Mucosa of gallbladder (tissue), 1 donor: Measurements from ENCODE around the gene ARFGAP1. TPM values are rescaled to one million over a fixed set of nuclear protein-coding genes. Genes with fewer than 3 reads are reported as not detected.

Source experiments
- DNase-seq: peaks from one replicate; pipeline ENCODE4 v3.0.0-alpha.2; 2020; ENCODE audit warnings: low spot score
- total RNA-seq: library from RNA; stranded (reverse); gene quantifications from one replicate; pipeline ENCODE4 v1.2.1, GENCODE V29; 2021
- donor health status: DM: no; HTN: no; CAD: no.

ARFGAP1 gene
- total RNA-seq, 1 donor from 2014 or later: 106 TPM

GRCh38 chr20:63306673-63307537, 34.3 kb downstream of the ARFGAP1 start:
- no peak for DNase-seq

DNA sequence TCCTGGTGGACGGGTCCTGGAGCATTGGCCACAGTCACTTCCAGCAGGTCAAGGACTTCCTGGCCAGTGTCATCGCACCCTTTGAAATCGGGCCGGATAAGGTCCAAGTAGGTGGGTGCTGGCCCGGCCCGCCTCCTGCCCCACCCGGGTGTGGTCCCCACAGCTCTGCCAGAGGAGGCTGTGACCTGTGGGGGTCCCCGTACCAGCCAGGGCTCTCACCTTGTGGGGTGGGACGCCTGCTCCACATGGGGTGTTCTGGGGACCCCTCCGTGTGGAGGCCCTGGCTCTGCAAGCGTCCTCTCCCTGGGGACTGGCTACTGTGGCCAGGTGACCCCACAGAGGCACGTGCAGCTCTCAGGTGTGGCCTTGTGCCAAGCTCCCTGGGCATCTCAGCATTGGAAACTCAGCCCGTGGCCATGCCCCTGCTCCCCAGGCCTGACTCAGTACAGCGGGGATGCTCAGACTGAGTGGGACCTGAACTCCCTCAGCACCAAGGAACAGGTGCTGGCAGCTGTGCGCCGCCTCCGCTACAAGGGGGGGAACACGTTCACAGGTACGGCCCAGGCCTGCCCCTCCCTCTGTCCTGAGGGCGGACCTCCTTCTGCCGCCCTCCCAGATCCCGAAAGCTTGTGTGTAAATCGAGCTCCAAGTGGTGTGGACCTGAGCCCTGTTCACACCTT, 35.1 kb downstream of the ARFGAP1 start:
- no peak for DNase-seq

DNA sequence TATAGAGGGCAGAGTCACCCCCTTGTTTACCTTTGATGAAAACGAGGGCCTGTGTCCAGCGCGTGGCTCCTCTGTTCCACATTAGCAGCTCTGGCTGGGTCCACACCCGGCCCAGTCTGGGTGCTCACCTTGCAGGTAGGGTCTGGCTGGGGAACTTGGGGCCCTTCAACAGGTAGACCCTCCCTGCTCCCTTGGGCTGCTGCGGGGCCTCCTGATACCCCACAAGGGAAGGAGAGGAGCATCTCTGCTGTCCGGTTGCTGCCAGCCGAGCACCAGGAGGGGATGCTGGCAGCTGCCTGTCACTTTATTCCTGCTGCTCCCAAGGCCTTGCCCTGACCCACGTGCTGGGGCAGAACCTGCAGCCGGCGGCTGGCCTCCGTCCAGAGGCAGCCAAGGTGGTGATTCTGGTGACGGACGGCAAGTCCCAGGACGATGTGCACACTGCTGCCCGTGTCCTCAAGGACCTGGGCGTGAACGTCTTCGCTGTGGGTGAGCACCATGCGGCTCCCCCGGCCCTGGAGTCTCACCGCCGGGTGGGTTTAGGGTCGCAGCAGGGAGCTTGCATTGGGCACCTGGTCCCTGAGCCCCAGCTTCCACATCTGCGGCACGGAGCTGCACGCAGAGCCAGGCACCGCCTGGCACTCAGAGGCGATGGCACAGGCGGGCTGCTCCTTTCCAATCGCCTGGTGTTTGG, 35.8 kb downstream of the ARFGAP1 start:
- DNase-seq: no peak

GRCh38 chr20:63309261-63310071, 36.9 kb downstream of the ARFGAP1 start:
- DNase-seq: no peak

DNA sequence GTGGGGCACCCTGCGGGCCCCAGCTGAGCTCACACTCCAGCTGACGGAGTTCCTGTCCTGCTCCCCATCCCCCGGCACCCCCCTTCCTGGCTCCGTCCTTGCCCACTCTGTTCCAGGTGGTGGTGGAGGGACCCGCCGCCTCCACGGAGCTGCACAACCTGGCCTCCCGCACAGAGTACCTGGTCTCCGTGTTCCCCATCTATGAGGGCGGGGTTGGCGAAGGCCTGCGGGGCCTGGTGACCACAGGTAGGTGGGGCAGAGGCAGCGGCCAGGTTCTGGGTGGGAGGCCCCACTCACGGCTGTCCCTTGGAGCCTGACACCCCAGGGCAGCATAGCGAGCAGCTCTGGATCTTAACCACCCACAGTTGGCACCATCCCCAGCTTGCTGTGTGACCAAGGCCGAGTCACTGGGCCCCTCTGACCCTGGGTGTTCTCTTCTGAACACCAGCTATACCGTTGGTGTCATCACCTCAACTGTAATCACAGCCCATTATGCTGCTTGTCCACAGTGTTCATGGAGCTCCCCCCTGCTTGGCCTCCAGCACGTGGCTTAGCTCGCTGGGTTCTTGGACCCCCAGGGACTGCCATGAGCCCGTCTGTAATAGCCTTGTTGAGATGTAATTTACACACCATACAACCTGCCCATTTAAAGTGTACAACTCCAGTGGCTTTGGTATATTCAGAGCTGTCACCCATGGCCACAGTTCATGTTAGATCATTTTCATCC, 37.8 kb downstream of the ARFGAP1 start:
- DNase-seq: no peak

DNA sequence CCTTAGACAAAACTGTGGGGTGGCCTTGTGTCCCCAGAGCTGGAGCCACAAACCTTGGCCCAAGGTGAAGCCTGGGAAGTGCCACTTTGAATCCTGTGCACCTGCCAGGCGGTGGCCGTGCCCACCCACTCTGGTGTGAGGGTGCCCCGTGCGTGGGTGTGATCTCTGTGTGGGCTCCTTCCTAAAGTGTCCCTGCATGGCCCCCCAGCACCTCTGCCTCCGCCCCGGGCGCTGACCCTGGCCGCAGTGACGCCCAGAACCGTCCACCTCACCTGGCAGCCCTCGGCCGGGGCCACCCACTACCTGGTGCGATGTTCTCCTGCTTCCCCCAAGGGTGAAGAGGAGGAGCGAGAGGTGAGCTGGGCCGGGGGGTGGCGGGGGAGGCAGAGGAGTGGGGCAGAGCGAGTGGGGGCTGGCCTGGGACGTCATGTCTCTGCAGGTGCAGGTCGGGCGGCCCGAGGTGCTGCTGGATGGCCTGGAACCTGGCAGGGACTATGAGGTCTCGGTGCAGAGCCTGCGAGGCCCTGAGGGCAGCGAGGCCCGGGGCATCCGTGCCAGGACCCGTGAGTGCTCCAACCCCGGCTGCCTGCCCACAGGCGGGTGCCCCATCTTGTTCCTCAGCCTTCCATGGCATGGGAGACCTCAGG, 38.7 kb downstream of the ARFGAP1 start:
- DNase-seq: no peak

DNA sequence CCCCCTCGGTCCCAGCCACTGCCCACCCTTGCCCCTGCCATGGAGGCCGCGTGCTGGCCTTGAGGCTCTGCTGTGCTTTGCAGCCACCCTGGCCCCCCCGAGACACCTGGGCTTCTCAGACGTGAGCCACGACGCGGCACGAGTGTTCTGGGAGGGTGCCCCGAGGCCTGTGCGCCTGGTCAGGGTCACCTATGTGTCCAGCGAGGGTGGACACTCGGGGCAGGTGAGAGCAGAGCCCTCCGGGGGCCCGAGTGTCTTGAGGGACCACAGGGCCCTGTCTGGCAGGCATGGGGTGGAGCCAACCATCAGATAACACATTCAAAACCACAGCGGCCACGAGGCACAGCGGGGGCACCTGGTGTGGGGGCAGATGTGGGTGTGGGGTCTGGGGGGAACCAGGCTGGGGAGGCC, 39.2 kb downstream of the ARFGAP1 start:
- no peak for DNase-seq

DNA sequence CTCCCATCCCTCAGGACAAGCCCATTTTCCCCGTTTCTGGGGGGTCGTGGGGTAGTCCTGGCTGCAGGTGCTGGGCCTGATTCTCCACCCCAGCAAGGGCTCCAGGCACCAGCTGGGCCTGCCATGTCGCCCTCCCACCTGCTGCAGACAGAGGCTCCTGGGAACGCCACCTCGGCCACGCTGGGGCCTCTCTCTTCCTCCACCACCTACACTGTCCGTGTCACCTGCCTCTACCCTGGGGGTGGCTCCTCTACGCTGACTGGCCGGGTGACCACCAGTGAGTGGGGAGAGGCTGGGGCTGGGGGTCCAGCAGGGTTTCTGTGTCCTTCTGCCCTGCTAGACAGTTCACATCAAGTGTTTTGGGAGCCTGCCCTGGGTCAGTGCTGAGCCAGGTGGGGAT, 39.7 kb downstream of the ARFGAP1 start:
- DNase-seq: no peak

DNA sequence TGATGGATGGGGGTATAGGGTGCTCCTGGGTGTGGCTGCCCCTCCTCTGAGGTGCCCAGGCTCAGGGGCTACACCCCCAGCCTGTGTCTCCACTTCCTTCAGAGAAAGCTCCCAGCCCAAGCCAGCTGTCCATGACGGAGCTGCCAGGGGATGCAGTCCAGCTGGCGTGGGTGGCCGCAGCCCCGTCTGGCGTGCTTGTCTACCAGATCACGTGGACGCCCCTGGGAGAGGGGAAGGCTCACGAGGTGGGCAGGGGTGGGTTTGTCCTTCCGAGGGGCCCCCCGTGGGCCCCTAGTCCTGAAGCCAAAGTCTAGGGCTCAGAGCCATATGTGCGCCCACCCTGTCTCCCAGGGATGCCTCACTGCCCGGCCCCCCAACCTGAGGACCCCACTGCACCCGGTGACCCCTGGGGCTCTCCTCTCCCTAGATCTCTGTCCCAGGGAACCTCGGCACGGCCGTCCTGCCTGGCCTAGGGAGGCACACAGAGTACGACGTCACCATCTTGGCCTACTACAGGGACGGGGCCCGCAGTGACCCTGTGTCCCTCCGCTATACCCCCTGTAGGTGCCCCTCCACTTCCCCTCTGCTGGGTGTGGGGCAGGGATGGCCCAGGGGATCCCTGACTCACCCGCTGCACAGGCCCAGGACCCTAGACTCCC, 40.2 kb downstream of the ARFGAP1 start:
- DNase-seq: no peak

DNA sequence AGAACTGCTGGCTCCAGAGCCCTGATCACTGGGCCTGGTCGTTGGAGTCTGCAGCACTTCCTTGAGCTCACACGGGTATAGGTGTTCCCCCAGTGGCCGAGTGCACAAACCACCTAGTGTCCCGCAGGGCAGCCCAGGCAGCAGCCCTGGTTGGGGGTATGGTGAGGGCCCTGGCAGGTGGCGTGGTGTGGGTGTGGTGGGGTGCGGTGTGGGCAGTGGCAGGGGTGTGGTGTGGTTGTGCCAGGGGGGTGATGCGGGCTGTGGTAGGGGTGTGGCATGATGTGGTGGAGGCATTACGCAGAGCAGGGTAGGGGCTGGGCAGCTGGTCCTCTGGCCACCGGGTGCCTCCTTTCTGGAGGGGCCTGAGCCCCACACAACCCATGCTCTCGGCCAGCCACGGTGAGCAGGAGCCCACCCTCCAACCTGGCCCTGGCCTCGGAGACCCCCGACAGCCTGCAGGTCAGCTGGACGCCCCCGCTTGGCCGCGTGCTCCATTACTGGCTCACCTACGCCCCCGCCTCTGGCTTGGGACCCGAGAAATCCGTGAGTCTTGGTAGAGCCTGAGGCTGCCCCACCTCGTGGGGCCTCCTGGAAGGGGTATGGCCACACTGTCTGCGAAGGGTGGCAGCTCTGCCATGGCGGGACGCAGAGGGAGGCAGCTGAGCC, 40.9 kb downstream of the ARFGAP1 start:
- DNase-seq: no peak

- no peak for DNase-seq
Measured at GRCh38 chr20:63314015-63314471, 41.4 kb downstream of the ARFGAP1 start.

DNA sequence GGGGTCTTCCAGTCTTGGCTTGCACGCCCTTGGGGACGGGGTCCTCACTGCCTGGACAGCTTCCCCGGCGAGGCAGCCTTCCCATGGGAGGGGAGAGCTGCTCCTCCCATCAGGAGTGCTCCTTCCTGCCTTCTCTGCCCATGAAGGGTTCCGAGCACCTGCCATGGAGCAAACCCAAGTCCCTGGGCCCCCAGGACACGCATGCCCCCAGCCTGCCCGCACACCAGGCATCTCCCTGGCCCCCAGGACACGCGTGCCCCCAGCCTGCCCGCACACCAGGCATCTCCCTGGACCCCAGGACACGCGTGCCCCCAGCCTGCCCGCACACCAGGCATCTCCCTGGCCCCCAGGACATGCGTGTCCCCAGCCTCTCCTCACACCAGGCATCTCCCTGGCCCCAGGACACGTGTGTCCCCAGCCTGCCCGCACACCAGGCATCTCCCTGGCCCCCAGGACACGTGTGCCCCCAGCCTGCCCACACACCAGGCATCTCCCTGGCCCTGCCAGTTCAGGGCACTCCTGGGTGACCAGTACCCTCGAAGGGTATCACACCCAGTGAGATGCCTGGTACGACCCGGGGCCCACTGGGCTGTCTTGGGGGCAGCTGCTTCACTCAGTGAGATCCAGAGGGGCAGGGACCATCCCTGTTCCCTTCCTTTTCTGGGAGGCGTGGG, 42.1 kb downstream of the ARFGAP1 start:
- no peak for DNase-seq

GRCh38 chr20:63315240-63315689, 42.7 kb downstream of the ARFGAP1 start:
- no peak for DNase-seq

- DNase-seq: no peak
Measured at GRCh38 chr20:63315731-63316491, 43.3 kb downstream of the ARFGAP1 start.

DNA sequence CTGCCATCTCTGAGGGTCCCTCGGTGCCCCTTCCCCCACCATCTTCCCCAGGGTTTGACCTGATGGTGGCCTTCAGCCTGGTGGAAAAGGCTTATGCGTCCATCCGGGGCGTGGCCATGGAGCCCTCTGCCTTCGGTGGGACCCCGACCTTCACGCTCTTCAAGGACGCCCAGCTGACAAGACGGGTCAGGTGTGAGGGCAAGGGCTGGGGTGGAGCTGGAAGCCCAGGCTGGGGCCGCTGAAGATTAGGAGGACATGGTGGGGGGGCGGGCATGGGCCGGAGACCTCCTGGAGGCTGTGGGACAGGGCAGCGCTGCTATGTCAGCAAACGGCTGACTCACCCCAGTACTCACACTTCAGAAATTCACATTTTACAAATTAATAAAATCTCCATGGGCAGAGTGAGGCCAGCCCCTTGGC, 43.9 kb downstream of the ARFGAP1 start:
- no peak for DNase-seq

DNA sequence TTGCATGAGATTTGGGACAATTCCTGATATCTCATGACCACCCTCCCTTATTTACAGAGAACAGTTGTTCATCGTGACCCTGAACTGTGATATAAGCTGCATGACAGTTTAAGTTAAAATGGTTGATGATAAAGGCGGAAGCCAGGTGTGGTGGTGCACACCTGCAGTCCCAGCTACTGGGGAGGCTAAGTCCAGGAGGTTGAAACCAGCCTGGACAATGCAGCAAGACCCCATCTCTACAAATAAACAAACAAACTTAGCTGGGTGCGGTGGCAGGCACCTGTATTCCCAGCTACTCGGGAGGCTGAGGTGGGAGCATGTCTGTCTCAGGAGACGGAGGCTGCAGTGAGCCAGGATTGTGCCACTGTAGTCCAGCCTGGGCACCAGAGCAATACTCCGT, 44.4 kb downstream of the ARFGAP1 start:
- DNase-seq: no peak

DNA sequence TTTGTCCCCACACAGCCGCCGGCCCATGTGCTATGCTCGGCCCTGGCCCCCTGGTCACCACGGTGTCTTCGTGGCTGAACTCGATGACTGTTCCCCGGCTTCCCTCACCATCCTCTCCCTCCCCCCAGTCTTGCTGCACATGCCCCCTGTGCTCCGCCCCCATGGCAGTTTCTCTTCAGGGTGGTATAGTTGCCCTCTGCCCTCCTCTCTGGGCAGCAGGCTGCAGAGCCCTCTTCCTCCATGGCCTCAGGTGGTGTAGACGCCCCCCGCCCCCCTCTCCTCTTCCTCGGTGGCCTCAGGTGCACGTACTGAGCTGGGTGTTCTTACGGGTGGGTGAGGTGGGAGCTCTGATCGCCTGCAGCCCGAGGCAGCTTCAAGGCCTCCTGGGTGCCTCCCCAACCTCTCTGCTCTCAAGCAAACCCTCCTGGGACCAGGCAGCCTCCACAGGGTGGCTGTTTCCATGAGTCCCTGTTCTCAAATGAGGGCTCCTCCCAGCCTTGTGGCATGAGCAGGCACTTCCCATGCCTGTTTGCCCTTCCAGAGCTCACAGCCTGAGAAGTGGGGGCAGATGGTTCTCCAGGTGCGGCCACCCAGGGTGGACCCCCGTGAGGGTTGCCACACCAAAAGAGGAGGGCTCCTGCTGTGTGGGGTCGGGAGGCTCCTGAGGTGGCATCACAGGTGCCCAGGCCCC, 45.1 kb downstream of the ARFGAP1 start:
- no peak for DNase-seq
